GM12878 (cell line): ENCODE results near the gene ENAH. TPM values are rescaled to one million over a fixed set of nuclear protein-coding genes. Genes with fewer than 3 reads are reported as not detected.
A peak's percentile ranks its signal among the peaks of the same experiment; 100 is the strongest.

Source experiments
- ATAC-seq: fragments of 200-7000 bp; cut with Tn5 transposase; 3 replicates; pipeline ENCODE4 v1.9.1; 2020; ENCODE audit warnings: mild to moderate bottlenecking, moderate library complexity
- BruUV-seq: library from RNA; stranded (reverse); fragments of 400-500 nt; replicated peaks from 2 replicates; lab custom pipeline; 2021; lab: Mats Ljungman, UMichigan
- CTCF ChIA-PET: fragments of 300-600 bp; sonication (Branson Sonifier 250); formaldehyde crosslinking; extraction: SDS; loops from one replicate; lab custom pipeline; 2021; ENCODE audit warnings: inconsistent platforms; lab: Yijun Ruan, JAX
- POLR2A ChIA-PET: fragments of 350-600 bp; formaldehyde crosslinking; extraction: SDS; loops from one replicate; lab custom pipeline; 2021; ENCODE audit warnings: inconsistent platforms; lab: Charles Lee
- RAD21 ChIA-PET: fragments of 300-600 bp; sonication (Branson Sonifier 250); formaldehyde crosslinking; loops from one replicate; lab custom pipeline; 2023; ENCODE audit warnings: antibody characterized with exemption; ENCODE audit not compliant: unreplicated experiment; lab: Charles Lee
- SMC1A ChIA-PET: fragments of 300-600 bp; sonication (Branson Sonifier 250); formaldehyde crosslinking; loops from one replicate; lab custom pipeline; 2023; ENCODE audit not compliant: unreplicated experiment, uncharacterized antibody; lab: Charles Lee
- DNase-seq: peaks from one replicate; pipeline ENCODE4 v3.0.0-alpha.2; 2011; ENCODE audit warnings: low read depth, low spot score
- FAIRE-seq: peaks from 3 replicates; lab custom pipeline; 2011; peaks lifted over from hg19 to GRCh38; lab: Jason Lieb, UNC
- H2AFZ ChIP-seq: 2 replicates; pipeline ENCODE4 v1.6.0; 2011; ENCODE audit warnings: low read depth, low read length, control low read depth; ENCODE audit not compliant: control insufficient read depth
- H3K27ac ChIP-seq: 2 replicates; pipeline ENCODE4 v1.5.1; 2011; ENCODE audit warnings: control low read depth; ENCODE audit not compliant: control insufficient read depth, insufficient read depth
- H3K27me3 ChIP-seq, 2 experiments: replicated peaks in 1 of 2; 2 replicates each; pipeline versions ENCODE4 v1.6.0 to v1.6.1; 2011; ENCODE audit warnings: low read length in 1 of 2; ENCODE audit not compliant: control insufficient read depth in 2 of 2, insufficient read depth in 2 of 2
- H3K36me3 ChIP-seq, 2 experiments: 2 replicates each; pipeline ENCODE4 v1.5.1; 2011; ENCODE audit warnings: low read length in 1 of 2; ENCODE audit not compliant: control insufficient read depth in 2 of 2, insufficient read depth in 2 of 2
- H3K4me1 ChIP-seq: 2 replicates; pipeline ENCODE4 v1.6.1; 2011; ENCODE audit warnings: mild to moderate bottlenecking, low read length, moderate library complexity, mixed read lengths; ENCODE audit not compliant: control insufficient read depth, insufficient read depth
- H3K4me2 ChIP-seq: 2 replicates; pipeline ENCODE4 v1.6.0; 2011; ENCODE audit warnings: control low read depth; ENCODE audit not compliant: control insufficient read depth, insufficient read depth
- H3K4me3 ChIP-seq: fragments of 200-600 bp; sonication (generic); 2 replicates; pipeline ENCODE4 v1.5.1; 2016
- H3K79me2 ChIP-seq: 2 replicates; pipeline ENCODE4 v1.6.0; 2011; ENCODE audit warnings: low read length; ENCODE audit not compliant: control insufficient read depth, insufficient read depth
- H3K9ac ChIP-seq: 2 replicates; pipeline ENCODE4 v1.8.0; 2011; ENCODE audit warnings: low read length, control low read depth, mixed read lengths; ENCODE audit not compliant: control insufficient read depth, insufficient read depth
- H3K9me3 ChIP-seq: replicated peaks from 3 replicates; pipeline ENCODE4 v1.5.1; 2011; ENCODE audit warnings: mild to moderate bottlenecking, low read length; ENCODE audit not compliant: control insufficient read depth, insufficient read depth
- H4K20me1 ChIP-seq: 2 replicates; pipeline ENCODE4 v1.6.0; 2011; ENCODE audit not compliant: control insufficient read depth, insufficient read depth
- CBX3 ChIP-seq: fragments of 200-600 bp; sonication (generic); IDR thresholded peaks from 2 replicates; pipeline ENCODE4 v1.6.1; 2016; ENCODE audit warnings: low read depth, borderline replicate concordance
- ESRRA ChIP-seq: IDR thresholded peaks from 2 replicates; pipeline ENCODE4 v1.6.1; 2012; ENCODE audit warnings: mild to moderate bottlenecking, low read length, improper control_type of control experiment
- IKZF1 ChIP-seq: fragments of 450-650 bp; conservative IDR thresholded peaks from 2 replicates; pipeline ENCODE4 v1.6.1; 2017; ENCODE audit warnings: antibody characterized with exemption, mild to moderate bottlenecking
- JUNB ChIP-seq: IDR thresholded peaks from 2 replicates; pipeline ENCODE4 v1.6.1; 2016; ENCODE audit warnings: antibody characterized with exemption, mild to moderate bottlenecking
- RELA ChIP-seq: fragments of 450-650 bp; IDR thresholded peaks from 2 replicates; pipeline ENCODE4 v1.8.0; 2014; ENCODE audit warnings: borderline replicate concordance; ENCODE audit not compliant: partially characterized antibody
- SRF ChIP-seq, 2 experiments: IDR thresholded peaks; 2 replicates each; pipeline ENCODE4 v1.6.1; 2011; ENCODE audit warnings: low read depth in 2 of 2, low read length in 2 of 2, mild to moderate bottlenecking in 1 of 2, moderate library complexity in 1 of 2
- YBX1 ChIP-seq: fragments of 450-650 bp; IDR thresholded peaks from 2 replicates; pipeline ENCODE4 v1.6.1; 2016; ENCODE audit warnings: antibody characterized with exemption
- ZNF384 ChIP-seq: IDR thresholded peaks from 2 replicates; pipeline ENCODE4 v1.6.1; 2012; ENCODE audit warnings: low read depth, mild to moderate bottlenecking, low read length, improper control_type of control experiment, borderline replicate concordance
- ZNF592 ChIP-seq: fragments of 450-650 bp; IDR thresholded peaks from 2 replicates; pipeline ENCODE4 v1.6.1; 2017; ENCODE audit warnings: mild to moderate bottlenecking, moderate library complexity
- WGBS: methylation state at CpG from one replicate; pipeline ENCODE4 v1.1.6; 2016; ENCODE audit warnings: low lambda C conversion rate; ENCODE audit not compliant: insufficient replicate concordance, insufficient coverage; ENCODE audit errors: missing lambda C conversion rate; 5-methylcytosine and 5-hydroxymethylcytosine counted together
- in situ Hi-C: fragments of 300-500 bp; cut with MboI; formaldehyde crosslinking; loops from 9 replicates; pipeline ENCODE4 v1.14.3; 2018; ENCODE audit warnings: mixed read lengths
- intact Hi-C: fragments of 100-400 bp; cut with micrococcal nuclease; formaldehyde crosslinking; loops from one replicate; pipeline ENCODE4 v1.14.2; 2022; ENCODE audit not compliant: unreplicated experiment
- polyA plus RNA-seq, 11 experiments: library from polyadenylated mRNA; depleted of rRNA in 4 of 11; unstranded in 6 of 11; stranded (reverse) in 5 of 11; fragments of >200 nt; fragmentation: Nextera tagmentation in 4 of 11; fragmentation: Illumina TruSeq in 1 of 11; extraction: Ambion mirVana in 4 of 11; extraction: Trizol in 1 of 11; gene quantifications; 1 replicate in 1 of 11; 2 replicates in 10 of 11; pipeline versions ENCODE4 v1.2.1 to v1.2.3, GENCODE V29; 2011 to 2016; ENCODE audit warnings: inconsistent platforms in 2 of 11, missing spikeins in 2 of 11, low read depth in 1 of 11
- total RNA-seq, 4 experiments: library from RNA; depleted of rRNA in 3 of 4; stranded (reverse); fragments of >200 nt in 3 of 4; fragmentation: Illumina TruSeq in 1 of 4; extraction: Trizol in 1 of 4; gene quantifications; 2 replicates each; pipeline versions ENCODE4 v1.2.1 to v1.2.3, GENCODE V29; 2013 to 2021

Gene ENAH
- total and polyA plus RNA-seq, 10 of the 15 experiments (the other 5 are each of a cell fraction or from before 2014, with no cell fraction given), result under 0.01 to 0.62 (median 0.06) TPM; not detected in 5

- TF ChIP-seq RELA, result no peak
- CTCF ChIA-PET, result interaction anchor here (0.6 to 1.7 kb wide), 3 partner anchors 20 to 393 kb away, joined by 3 to 6 read pairs (median 4); no protein-coding TSS in a partner anchor
- in situ Hi-C loops, result no loop called here
- POLR2A ChIA-PET, result no interaction called here
- H3K27me3 ChIP-seq, result no peaks in the 10 kb centered on the region
- H3K4me2 ChIP-seq, result no peak overlapping the region
- no TSS peak for BruUV-seq
- 55% methylated on average over 19 of the region's 19 CpGs for WGBS
- RAD21 ChIA-PET, result interaction anchor here (1.1 kb wide), 1 partner anchor 20 kb away, joined by 3 read pairs; no protein-coding TSS in a partner anchor
- H3K4me3 ChIP-seq, result no peak overlapping the region
- peaks cover 2% of the 10 kb centered on the region; the same call in 1 of the 2 replicates for H3K4me1 ChIP-seq
- no peaks in the 10 kb centered on the region for H3K36me3 ChIP-seq
- ATAC-seq (no peak), DNase-seq (no peak), FAIRE-seq (no peak)
- no peak overlapping the region for H3K9ac ChIP-seq
- SMC1A ChIA-PET, result no interaction called here
- H4K20me1 ChIP-seq, result no peaks in the 10 kb centered on the region
- no peaks in the 10 kb centered on the region for H3K9me3 ChIP-seq
- no peaks in the 10 kb centered on the region for H3K79me2 ChIP-seq
- intact Hi-C loops, result no loop called here
- no peak overlapping the region for H2AFZ ChIP-seq
- no peak overlapping the region for H3K27ac ChIP-seq
Measured at GRCh38 chr1:225461533-225462428, 191.1 kb downstream of the ENAH start.

GRCh38 chr1:225460737-225461532 is 192.0 kb downstream of the ENAH start:
- ATAC-seq, result peak; percentile 48
- no peaks in the 10 kb centered on the region for H3K27me3 ChIP-seq
- no peak for DNase-seq
- TF ChIP-seq JUNB (no peak), IKZF1 (no peak), ESRRA (no peak), SRF (IDR thresholded peaks at IDR 0.05; ENCODE audit: low read depth in 2 of 2, low read length in 2 of 2) (no peak), ZNF592 (no peak), YBX1 (no peak), ZNF384 (no peak), CBX3 (no peak)

More at GRCh38 chr1:225460737-225461532, 192.0 kb downstream of the ENAH start:
- Histone ChIP-seq H3K9me3 (no peaks in the 10 kb centered on the region), H4K20me1 (no peaks in the 10 kb centered on the region), H3K4me3 (no peak overlapping the region), H3K27ac (no peak overlapping the region), H3K36me3 (no peaks in the 10 kb centered on the region), H3K4me2 (no peak overlapping the region), H3K9ac (no peak overlapping the region), H3K79me2 (no peaks in the 10 kb centered on the region), H2AFZ (no peak overlapping the region), H3K4me1 (no peaks in the 10 kb centered on the region)
- RAD21 ChIA-PET, result interaction anchor here (1.1 kb wide), 2 partner anchors 16 to 21 kb away, joined by 3 to 4 read pairs; no protein-coding TSS in a partner anchor
- CTCF ChIA-PET, result interaction anchor here (0.7 to 1.7 kb wide), 5 partner anchors 10 to 142 kb away, joined by 3 to 6 read pairs (median 3); no protein-coding TSS in a partner anchor
- 33% methylated on average over 8 of the region's 8 CpGs for WGBS
- POLR2A ChIA-PET, result interaction anchor here (1.0 kb wide), 1 partner anchor 21 kb away, joined by 7 read pairs; no protein-coding TSS in a partner anchor
- SMC1A ChIA-PET, result interaction anchor here (1.2 kb wide), 1 partner anchor 451 kb away, joined by 3 read pairs; no protein-coding TSS in a partner anchor
- BruUV-seq, result no TSS peak
- no peak for FAIRE-seq
- in situ Hi-C loops, result no loop called here
- intact Hi-C loops, result no loop called here
